ENCODE results near the gene S100A8. TPM values are rescaled to one million over a fixed set of nuclear protein-coding genes. Genes with fewer than 3 reads are reported as not detected.
A peak's percentile ranks its signal among the peaks of the same experiment; 100 is the strongest.

The S100A8 gene
- total RNA-seq, 1 experiment from 2014 or later: not detected

DNA sequence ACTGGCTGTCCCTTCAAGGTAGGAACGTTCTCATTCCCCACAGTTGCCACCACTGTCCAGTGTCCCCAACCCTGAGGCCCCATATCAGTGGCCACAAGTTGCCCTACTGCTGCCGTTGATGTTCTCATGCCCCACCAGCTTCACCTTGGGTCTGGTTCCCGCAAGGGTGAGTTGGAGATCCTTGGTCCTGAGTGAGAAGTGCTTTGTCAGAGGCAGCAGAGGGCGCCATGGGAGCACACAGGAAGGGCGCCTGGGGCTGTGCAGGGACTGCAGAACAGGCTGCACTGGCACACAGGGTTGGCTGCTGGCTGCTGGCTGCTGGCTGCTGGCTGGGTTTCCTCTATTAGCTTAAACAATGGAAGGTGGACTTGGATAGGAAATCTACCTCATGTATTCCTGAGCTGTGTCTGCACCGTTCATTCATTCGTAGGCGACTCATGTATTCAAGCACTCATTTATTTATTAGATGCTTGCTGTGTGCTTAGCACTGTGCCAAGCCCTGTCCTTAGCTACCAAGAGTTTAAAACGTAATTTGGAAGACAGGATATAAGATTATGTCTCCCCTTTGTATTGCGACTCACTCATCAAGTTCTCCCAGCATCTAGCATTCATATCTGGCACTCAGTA, 35.3 kb downstream of the S100A8 start:
- H3K27ac ChIP-seq (ENCODE audit: low read depth, low read length, poor library complexity, severe bottlenecking): no peak overlapping the region
- no peaks in the 10 kb centered on the region for H3K9me3 ChIP-seq (ENCODE audit: low read depth, low read length, poor library complexity, severe bottlenecking)
- intact Hi-C loops (cut with micrococcal nuclease; ENCODE audit: unreplicated experiment): no loop called here
- DNase-seq (ENCODE audit: low spot score): peak; percentile 76
- H3K4me3 ChIP-seq (ENCODE audit: low read depth, low read length, poor library complexity, severe bottlenecking): no peak overlapping the region
- no peak for TF ChIP-seq EZH2 (IDR thresholded peaks at IDR 0.05; ENCODE audit: borderline replicate concordance, low read depth, low read length, poor library complexity, severe bottlenecking)
- TF ChIP-seq, protein P1, sequence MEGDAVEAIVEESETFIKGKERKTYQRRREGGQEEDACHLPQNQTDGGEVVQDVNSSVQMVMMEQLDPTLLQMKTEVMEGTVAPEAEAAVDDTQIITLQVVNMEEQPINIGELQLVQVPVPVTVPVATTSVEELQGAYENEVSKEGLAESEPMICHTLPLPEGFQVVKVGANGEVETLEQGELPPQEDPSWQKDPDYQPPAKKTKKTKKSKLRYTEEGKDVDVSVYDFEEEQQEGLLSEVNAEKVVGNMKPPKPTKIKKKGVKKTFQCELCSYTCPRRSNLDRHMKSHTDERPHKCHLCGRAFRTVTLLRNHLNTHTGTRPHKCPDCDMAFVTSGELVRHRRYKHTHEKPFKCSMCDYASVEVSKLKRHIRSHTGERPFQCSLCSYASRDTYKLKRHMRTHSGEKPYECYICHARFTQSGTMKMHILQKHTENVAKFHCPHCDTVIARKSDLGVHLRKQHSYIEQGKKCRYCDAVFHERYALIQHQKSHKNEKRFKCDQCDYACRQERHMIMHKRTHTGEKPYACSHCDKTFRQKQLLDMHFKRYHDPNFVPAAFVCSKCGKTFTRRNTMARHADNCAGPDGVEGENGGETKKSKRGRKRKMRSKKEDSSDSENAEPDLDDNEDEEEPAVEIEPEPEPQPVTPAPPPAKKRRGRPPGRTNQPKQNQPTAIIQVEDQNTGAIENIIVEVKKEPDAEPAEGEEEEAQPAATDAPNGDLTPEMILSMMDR (conservative IDR thresholded peaks at IDR 0.05; ENCODE audit: low read depth, low read length): peak; percentile 71
- POLR2A ChIA-PET (ENCODE audit: low non-redundant PET): no interaction called here
- H3K4me1 ChIP-seq (ENCODE audit: insufficient read depth, low read length, poor library complexity, severe bottlenecking): no peaks in the 10 kb centered on the region
- H3K36me3 ChIP-seq (ENCODE audit: insufficient read depth, low read length, poor library complexity, severe bottlenecking): no peaks in the 10 kb centered on the region
- H3K27me3 ChIP-seq (replicated peaks; ENCODE audit: insufficient read depth, low read depth, low read length, poor library complexity): peaks cover 29% of the 10 kb centered on the region
- CTCF ChIA-PET: interaction anchor here (0.6 to 3.6 kb wide), 4 partner anchors 12 to 195 kb away, joined by 3 to 20 read pairs (median 3); no protein-coding TSS in a partner anchor
- no TSS peak for BruUV-seq (replicated peaks)

DNA sequence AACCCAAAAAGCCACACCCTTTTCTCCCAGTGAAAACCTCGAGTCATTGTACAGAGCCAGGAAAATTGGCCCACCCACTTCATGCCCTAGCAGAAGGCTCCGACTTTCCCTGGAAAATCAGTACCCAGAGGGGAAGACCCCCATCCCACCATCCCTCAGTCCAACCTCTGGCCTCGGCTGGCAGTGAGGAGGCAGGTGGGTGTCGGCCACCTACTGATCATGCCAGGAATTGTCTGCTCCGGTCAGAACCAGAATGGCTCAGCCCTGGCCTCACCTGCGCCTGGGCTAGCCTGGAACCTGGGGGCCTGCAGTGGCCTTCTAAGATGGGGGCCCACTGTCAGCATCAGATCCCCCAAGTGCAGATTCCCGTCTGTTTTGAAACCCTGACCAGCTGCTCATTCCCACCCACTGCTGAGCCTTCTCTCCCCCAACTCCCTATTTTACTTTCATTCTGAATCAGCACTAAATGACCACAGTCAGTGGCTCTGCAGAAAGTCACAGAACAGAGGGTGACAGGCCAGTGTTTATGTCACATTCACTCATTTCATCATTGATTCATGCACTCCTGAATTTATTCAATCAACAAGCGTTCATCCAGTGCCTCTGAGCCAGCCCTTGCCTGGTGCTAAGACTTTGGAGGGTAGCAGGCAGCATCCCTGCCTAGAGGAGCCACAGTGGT, 36.2 kb downstream of the S100A8 start:
- TF ChIP-seq EZH2 (IDR thresholded peaks at IDR 0.05; ENCODE audit: borderline replicate concordance, low read depth, low read length, poor library complexity, severe bottlenecking): no peak
- TF ChIP-seq, protein P1 (conservative IDR thresholded peaks at IDR 0.05; ENCODE audit: low read depth, low read length): no peak
- intact Hi-C loops (cut with micrococcal nuclease; ENCODE audit: unreplicated experiment): loop anchor here (5.0 kb wide), 1 partner anchor 48 kb away; no protein-coding TSS in a partner anchor
- DNase-seq (ENCODE audit: low spot score): no peak
- no peaks in the 10 kb centered on the region for H3K9me3 ChIP-seq (ENCODE audit: low read depth, low read length, poor library complexity, severe bottlenecking)
- H3K27ac ChIP-seq (ENCODE audit: low read depth, low read length, poor library complexity, severe bottlenecking): no peak overlapping the region
- BruUV-seq (replicated peaks): no TSS peak
- H3K4me3 ChIP-seq (ENCODE audit: low read depth, low read length, poor library complexity, severe bottlenecking): no peak overlapping the region
- no peaks in the 10 kb centered on the region for H3K36me3 ChIP-seq (ENCODE audit: insufficient read depth, low read length, poor library complexity, severe bottlenecking)
- H3K27me3 ChIP-seq (replicated peaks; ENCODE audit: insufficient read depth, low read depth, low read length, poor library complexity): peaks cover 37% of the 10 kb centered on the region
- H3K4me1 ChIP-seq (ENCODE audit: insufficient read depth, low read length, poor library complexity, severe bottlenecking): no peaks in the 10 kb centered on the region
- ChIA-PET CTCF (interaction anchor here (0.8 to 3.6 kb wide), 3 partner anchors 13 to 196 kb away, joined by 3 to 20 read pairs (median 3); no protein-coding TSS in a partner anchor), POLR2A (ENCODE audit: low non-redundant PET) (no interaction called here)

DNA sequence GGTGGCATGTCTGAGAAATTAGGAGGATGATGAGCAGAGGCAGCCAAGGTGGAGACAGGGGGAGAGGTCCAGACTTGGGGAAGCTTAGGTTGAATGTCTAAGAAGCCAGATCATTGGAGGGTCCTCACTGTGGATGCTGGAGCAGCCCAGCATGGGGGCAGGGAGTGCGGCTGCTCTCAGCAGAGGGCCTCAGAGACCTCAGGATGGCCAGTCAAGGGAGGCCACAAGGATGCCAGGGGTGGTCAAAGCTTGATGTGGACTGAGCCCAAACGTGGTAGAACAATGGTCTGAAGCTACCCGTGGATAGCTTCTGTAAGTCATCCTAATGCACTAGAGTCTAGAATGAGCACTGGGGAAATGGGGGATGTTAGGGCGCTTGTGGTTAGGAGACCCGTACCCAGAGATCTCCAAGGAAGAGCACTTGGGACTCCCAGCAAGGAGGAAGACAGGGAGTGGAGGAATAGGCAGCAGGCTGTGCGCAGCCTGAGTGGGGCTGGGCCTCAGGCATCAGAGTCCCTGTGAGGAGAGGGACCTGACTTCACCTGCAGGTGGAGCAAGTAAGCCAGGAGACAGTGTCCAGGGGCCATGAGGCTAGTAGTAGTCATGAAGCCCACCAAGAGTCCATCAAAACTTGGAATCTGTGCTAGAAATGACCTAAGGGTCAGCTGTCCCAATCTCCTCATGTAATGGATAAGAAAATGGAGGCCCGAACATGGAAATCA, 37.5 kb downstream of the S100A8 start:
- BruUV-seq (replicated peaks): no TSS peak
- no peak overlapping the region for H3K4me3 ChIP-seq (ENCODE audit: low read depth, low read length, poor library complexity, severe bottlenecking)
- peaks cover 50% of the 10 kb centered on the region for H3K27me3 ChIP-seq (replicated peaks; ENCODE audit: insufficient read depth, low read depth, low read length, poor library complexity)
- CTCF ChIA-PET: interaction anchor here (0.6 to 3.6 kb wide), 4 partner anchors 18 to 146 kb away, joined by 3 to 20 read pairs (median 4); no protein-coding TSS in a partner anchor
- no peak for TF ChIP-seq EZH2 (IDR thresholded peaks at IDR 0.05; ENCODE audit: borderline replicate concordance, low read depth, low read length, poor library complexity, severe bottlenecking)
- TF ChIP-seq, protein P1 (conservative IDR thresholded peaks at IDR 0.05; ENCODE audit: low read depth, low read length): peak; percentile 44
- DNase-seq (ENCODE audit: low spot score): no peak
- intact Hi-C loops (cut with micrococcal nuclease; ENCODE audit: unreplicated experiment): loop anchor here (5.0 kb wide), 1 partner anchor 49 kb away; no protein-coding TSS in a partner anchor
- no peaks in the 10 kb centered on the region for H3K9me3 ChIP-seq (ENCODE audit: low read depth, low read length, poor library complexity, severe bottlenecking)
- no peaks in the 10 kb centered on the region for H3K4me1 ChIP-seq (ENCODE audit: insufficient read depth, low read length, poor library complexity, severe bottlenecking)
- no peak overlapping the region for H3K27ac ChIP-seq (ENCODE audit: low read depth, low read length, poor library complexity, severe bottlenecking)
- POLR2A ChIA-PET (ENCODE audit: low non-redundant PET): no interaction called here
- H3K36me3 ChIP-seq (ENCODE audit: insufficient read depth, low read length, poor library complexity, severe bottlenecking): no peaks in the 10 kb centered on the region
